K562 (cell line): ENCODE results near the gene ZFYVE21.

Experiments used
- MAX ChIP-seq: sonication (generic); formaldehyde crosslinking; IDR thresholded peaks from 2 replicates; pipeline ENCODE4 v1.9.0; 2022; ENCODE audit warnings: mild to moderate bottlenecking, missing genetic modification reagents
- POLR2AphosphoS5 ChIP-seq: IDR thresholded peaks from 2 replicates; pipeline ENCODE4 v1.6.1; 2011; ENCODE audit warnings: mild to moderate bottlenecking, low read depth, low read length, moderate library complexity; ENCODE audit not compliant: control insufficient read depth, insufficient read depth
- ZZZ3 ChIP-seq: fragments of 450-650 bp; IDR thresholded peaks from 2 replicates; pipeline ENCODE4 v1.6.1; 2016; ENCODE audit warnings: antibody characterized with exemption, mild to moderate bottlenecking, moderate library complexity
- TF ChIP-seq, protein P1 (sequence below), 2 experiments: fragments of 250-450 bp in 1 of 2; fragments of 450-650 bp in 1 of 2; sonication (Bioruptor Pico) in 1 of 2; IDR thresholded peaks; 2 replicates each; pipeline versions ENCODE4 v1.6.1 to v1.8.0; 2016 to 2021; ENCODE audit warnings: mild to moderate bottlenecking in 2 of 2, moderate library complexity in 2 of 2, missing compliant biosample characterization in 1 of 2, missing genetic modification characterization in 1 of 2
- TF ChIP-seq, protein P2 (sequence below): IDR thresholded peaks from 2 replicates; pipeline ENCODE4 v1.6.1; 2011; ENCODE audit warnings: borderline replicate concordance, low read depth, mild to moderate bottlenecking, moderate library complexity, low read length; ENCODE audit not compliant: insufficient read depth, poor library complexity, severe bottlenecking

DNA sequence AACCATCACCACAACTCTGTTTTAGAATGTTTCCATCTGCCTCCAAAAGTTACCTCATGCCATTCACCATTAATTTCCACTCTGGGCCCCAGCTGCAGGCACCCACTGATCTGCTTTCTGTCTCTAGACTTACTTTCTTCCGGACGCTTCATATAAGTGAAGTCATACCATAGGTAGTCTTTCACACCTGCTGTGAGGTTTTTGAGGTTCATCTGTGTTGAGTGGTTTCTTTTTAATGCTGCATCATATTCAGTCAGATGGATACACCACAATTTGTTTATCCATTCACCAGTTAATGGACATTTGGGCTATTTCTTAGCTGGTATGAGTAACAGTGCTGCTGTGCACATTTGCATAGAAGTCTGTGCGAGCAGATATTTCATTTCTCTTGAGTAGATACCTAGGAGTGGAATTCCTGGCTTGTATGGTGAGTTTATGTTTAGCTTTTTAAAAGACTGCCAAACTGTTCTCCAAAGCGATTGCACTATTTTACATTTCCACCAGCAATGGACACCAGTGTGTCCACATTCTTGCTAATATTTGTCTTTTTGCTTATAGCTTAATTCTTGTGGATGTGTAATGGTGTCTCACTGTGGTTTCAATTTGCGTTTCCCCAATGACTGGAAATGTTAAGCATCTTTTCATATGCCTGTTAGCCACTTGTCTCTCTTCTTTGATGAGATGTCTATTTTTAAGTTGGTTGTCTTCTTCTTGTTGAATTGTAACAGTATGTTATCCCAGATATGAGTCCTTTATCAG is 48.3 kb downstream of the ZFYVE21 start:
- TF ChIP-seq, protein P1, sequence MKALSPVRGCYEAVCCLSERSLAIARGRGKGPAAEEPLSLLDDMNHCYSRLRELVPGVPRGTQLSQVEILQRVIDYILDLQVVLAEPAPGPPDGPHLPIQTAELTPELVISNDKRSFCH (CRISPR knock-in tag; IDR thresholded peaks at IDR 0.05): no peak
- TF ChIP-seq, protein P1 (tag; IDR thresholded peaks at IDR 0.05): no peak
- no peak for TF ChIP-seq ZZZ3
- TF ChIP-seq, protein P2, sequence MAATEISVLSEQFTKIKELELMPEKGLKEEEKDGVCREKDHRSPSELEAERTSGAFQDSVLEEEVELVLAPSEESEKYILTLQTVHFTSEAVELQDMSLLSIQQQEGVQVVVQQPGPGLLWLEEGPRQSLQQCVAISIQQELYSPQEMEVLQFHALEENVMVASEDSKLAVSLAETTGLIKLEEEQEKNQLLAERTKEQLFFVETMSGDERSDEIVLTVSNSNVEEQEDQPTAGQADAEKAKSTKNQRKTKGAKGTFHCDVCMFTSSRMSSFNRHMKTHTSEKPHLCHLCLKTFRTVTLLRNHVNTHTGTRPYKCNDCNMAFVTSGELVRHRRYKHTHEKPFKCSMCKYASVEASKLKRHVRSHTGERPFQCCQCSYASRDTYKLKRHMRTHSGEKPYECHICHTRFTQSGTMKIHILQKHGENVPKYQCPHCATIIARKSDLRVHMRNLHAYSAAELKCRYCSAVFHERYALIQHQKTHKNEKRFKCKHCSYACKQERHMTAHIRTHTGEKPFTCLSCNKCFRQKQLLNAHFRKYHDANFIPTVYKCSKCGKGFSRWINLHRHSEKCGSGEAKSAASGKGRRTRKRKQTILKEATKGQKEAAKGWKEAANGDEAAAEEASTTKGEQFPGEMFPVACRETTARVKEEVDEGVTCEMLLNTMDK: no peak
- TF ChIP-seq POLR2AphosphoS5: no peak
- no peak for TF ChIP-seq MAX (CRISPR knock-in tag)
